Kidney epithelial cell (primary cell): ENCODE data around the gene PSMC3IP. TPM values are rescaled to one million over a fixed set of nuclear protein-coding genes. Genes with fewer than 3 reads are reported as not detected.

ENCODE experiments used
- DNase-seq: peaks from one replicate; pipeline ENCODE4 v3.0.0-alpha.2; 2010; ENCODE audit warnings: low read depth
- H3K27me3 ChIP-seq: 2 replicates; pipeline ENCODE4 v1.6.0; 2011; ENCODE audit warnings: low read length; ENCODE audit not compliant: control insufficient read depth, insufficient read depth
- H3K36me3 ChIP-seq: 2 replicates; pipeline ENCODE4 v1.5.1; 2011; ENCODE audit warnings: low read length; ENCODE audit not compliant: control insufficient read depth, insufficient read depth
- H3K4me3 ChIP-seq: 2 replicates; pipeline ENCODE4 v1.5.1; 2011; ENCODE audit warnings: low read depth, mild to moderate bottlenecking, control low read depth, low read length
- total RNA-seq: library from RNA; depleted of rRNA; stranded (reverse); fragments of >200 nt; gene quantifications from 2 replicates; pipeline ENCODE4 v1.2.3, GENCODE V29; 2015
- TF ChIP-seq, protein P1 (sequence below): IDR thresholded peaks from 2 replicates; pipeline ENCODE4 v1.5.1; 2011; ENCODE audit warnings: mild to moderate bottlenecking, moderate library complexity, low read length, control low read depth, inconsistent platforms; ENCODE audit not compliant: insufficient read depth, poor library complexity, severe bottlenecking

The PSMC3IP gene
- total RNA-seq, 1 donor from 2014 or later: 3.9 TPM

DNA sequence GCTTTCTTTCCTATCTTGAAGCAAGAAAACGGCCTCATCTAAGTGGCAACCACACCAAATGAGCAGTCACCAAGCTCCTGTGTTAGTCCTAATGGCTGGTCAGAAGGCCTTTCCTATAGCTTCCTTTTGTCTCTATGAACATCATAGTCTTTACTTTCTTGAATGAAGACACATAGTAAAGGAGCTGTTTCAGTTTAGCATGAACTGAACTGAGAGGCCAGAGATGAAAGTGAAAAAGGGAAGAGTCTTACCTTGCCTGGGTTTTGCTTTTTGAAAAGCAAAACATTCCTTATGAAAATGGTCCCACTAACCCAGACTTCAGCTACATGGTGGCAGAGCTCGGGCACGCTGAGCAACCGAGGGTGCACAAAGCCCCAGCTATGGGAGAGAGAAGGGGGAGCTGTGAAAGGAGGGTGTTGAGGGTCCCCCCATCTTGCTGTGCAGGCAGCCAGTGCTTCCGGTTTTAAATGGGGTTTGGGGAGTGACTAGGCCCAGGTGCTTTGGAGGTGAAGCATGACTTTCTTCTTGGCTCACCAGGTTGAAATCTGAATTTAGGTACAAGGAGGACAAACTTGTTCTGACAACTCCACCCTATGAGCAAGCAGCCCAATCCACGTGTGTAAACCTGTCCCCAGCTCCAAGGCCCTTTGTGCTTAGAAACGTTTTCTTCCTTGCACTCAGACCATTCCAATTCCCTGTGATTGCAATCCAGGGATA is 9.1 kb upstream of the PSMC3IP start:
- Histone ChIP-seq H3K27me3 (no peaks in the 10 kb centered on the region), H3K36me3 (peaks cover 2% of the 10 kb centered on the region), H3K4me3 (no peak overlapping the region)
- TF ChIP-seq, protein P1, sequence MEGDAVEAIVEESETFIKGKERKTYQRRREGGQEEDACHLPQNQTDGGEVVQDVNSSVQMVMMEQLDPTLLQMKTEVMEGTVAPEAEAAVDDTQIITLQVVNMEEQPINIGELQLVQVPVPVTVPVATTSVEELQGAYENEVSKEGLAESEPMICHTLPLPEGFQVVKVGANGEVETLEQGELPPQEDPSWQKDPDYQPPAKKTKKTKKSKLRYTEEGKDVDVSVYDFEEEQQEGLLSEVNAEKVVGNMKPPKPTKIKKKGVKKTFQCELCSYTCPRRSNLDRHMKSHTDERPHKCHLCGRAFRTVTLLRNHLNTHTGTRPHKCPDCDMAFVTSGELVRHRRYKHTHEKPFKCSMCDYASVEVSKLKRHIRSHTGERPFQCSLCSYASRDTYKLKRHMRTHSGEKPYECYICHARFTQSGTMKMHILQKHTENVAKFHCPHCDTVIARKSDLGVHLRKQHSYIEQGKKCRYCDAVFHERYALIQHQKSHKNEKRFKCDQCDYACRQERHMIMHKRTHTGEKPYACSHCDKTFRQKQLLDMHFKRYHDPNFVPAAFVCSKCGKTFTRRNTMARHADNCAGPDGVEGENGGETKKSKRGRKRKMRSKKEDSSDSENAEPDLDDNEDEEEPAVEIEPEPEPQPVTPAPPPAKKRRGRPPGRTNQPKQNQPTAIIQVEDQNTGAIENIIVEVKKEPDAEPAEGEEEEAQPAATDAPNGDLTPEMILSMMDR: no peak
- no peak for DNase-seq

DNA sequence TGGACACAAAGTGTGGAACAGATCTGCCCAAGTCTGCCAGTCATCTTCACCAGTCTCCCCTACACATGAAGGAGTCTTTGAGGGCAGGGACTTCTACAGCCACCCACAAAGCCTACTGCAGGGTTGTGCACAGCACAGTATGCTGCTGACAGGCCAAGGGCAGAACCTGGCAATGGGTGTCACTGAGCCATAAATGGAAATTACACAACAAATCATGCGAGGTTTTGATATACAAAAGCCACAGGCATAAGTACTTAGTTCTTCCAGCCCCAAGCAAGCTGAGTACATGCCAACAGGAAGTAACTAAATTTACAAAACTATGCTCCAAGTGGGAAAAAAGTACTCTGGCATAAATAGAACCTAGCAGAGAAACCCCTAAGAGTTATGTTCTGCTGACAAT is 7.8 kb upstream of the PSMC3IP start:
- H3K27me3 ChIP-seq: no peaks in the 10 kb centered on the region
- TF ChIP-seq, protein P1: no peak
- H3K36me3 ChIP-seq: peaks cover 2% of the 10 kb centered on the region
- DNase-seq: no peak
- no peak overlapping the region for H3K4me3 ChIP-seq

DNA sequence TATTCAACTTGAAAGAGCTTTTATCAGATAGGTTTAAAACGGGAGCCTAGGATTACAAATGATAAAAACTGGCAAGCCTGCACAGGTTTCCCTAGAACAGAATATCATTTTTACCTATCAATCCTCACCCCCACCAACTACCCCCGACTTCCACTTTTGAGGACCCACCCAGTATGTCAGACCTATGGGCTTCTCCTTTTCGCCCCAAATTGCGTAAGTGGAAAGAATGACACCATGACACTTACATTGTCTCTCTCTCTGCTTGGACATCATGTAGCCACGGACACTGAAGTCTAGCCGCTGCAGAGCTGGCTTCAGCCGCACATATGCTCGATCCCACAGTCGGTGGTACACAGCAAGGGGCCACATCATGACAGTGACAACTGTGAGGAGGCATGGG is 7.4 kb upstream of the PSMC3IP start:
- TF ChIP-seq, protein P1: no peak
- peaks cover 2% of the 10 kb centered on the region for H3K36me3 ChIP-seq

DNA sequence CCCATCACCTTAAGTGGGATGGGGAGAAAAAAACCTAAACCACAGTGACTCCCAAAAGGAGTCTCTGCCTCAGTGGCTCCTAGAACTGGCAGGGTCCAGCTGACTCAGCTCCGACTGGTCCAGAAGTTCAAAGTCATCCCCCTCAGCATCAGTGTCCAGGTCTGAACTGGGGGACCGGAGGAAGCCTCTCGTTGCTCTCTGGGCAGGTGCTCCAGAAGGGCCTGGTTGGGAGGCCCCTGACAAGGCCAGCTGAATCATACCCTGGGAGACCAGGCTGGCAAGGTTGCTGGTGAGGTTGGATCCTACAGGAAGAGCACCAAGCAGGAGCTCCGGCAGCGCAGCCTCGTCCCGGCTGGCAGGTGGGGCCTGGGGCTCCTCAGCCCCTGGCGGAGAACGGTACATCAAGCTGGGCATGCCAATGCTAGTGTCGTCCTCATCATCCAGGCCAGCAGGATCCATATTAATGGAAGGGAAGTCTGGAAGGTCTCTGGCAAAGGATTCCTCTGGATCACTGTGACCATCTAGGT is 4.3 kb upstream of the PSMC3IP start:
- Histone ChIP-seq H3K36me3 (peaks cover 2% of the 10 kb centered on the region), H3K4me3 (no peak overlapping the region), H3K27me3 (no peaks in the 10 kb centered on the region)
- DNase-seq: no peak
- TF ChIP-seq, protein P1: no peak

More for the DNA sequence above, 7.4 kb upstream of the PSMC3IP start:
- Histone ChIP-seq H3K4me3 (no peak overlapping the region), H3K27me3 (no peaks in the 10 kb centered on the region)
- no peak for DNase-seq

DNA sequence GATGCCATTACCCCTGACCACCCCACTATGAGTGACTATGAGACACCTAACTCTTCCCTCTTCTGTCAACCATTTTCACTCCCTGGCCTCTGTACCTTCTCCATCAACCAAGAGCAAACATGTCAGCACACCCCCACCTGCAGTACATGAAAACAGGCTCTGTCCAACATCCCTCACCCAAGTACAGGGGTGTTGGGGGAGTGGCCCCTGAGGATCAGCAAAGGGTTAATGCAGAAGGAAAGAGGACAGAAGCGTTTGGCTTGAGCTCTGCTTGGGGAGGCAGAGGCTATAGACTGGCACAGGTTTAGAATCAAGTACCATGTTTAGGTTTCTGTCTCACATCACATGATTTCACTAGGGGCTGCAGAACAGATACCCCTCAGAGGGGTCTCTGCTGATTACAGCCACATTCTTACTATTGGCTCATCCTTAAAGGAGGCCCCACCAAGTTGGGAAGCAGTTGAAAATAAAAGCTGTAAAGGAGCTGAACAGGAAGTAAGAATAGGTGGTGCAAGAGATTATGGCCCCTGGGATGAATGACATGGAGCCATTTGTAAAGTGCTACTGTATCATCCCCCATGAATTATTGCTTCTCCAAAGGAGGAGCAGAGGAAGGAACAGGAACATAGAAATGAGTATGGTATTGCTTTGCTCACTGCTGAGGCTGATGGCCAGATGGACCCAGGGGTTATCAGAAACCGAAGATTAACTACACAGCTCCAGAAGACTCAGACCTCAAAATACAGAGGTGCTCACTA is 2.4 kb upstream of the PSMC3IP start:
- Histone ChIP-seq H3K27me3 (no peaks in the 10 kb centered on the region), H3K4me3 (no peak overlapping the region), H3K36me3 (peaks cover 2% of the 10 kb centered on the region)
- no peak for DNase-seq
- TF ChIP-seq, protein P1: no peak
